Astrocyte of the hippocampus (primary cell): Measurements from ENCODE around the gene RBM20.

Experiments used
- DNase-seq: peaks from one replicate; pipeline ENCODE4 v3.0.0; 2011; ENCODE audit warnings: low read depth, low spot score

The RBM20 gene

GRCh38 chr10:110833234-110833940, 189.3 kb downstream of the RBM20 start:
- no peak for DNase-seq

GRCh38 chr10:110833941-110834628, 189.9 kb downstream of the RBM20 start:
- DNase-seq = no peak

GRCh38 chr10:110834629-110835301, 190.6 kb downstream of the RBM20 start:
- DNase-seq = no peak

GRCh38 chr10:110835841-110836240, 191.7 kb downstream of the RBM20 start:
- DNase-seq = no peak

- no peak for DNase-seq
These were observed 192.6 kb downstream of the RBM20 start for GRCh38 chr10:110836706-110837105.

- no peak for DNase-seq
These were observed 193.5 kb downstream of the RBM20 start for GRCh38 chr10:110837418-110838171.

GRCh38 chr10:110840225-110840922, 196.2 kb downstream of the RBM20 start:
- DNase-seq = no peak

GRCh38 chr10:110840923-110841428, 196.8 kb downstream of the RBM20 start:
- no peak for DNase-seq

- no peak for DNase-seq
These were observed 197.7 kb downstream of the RBM20 start for GRCh38 chr10:110841767-110842267.

- no peak for DNase-seq
These were observed 198.3 kb downstream of the RBM20 start for GRCh38 chr10:110842326-110842904.

GRCh38 chr10:110843031-110843430, 198.9 kb downstream of the RBM20 start:
- DNase-seq = no peak

GRCh38 chr10:110843796-110844616, 199.9 kb downstream of the RBM20 start:
- no peak for DNase-seq

GRCh38 chr10:110844617-110844881, 200.4 kb downstream of the RBM20 start:
- DNase-seq = no peak

GRCh38 chr10:110845192-110845755, 201.1 kb downstream of the RBM20 start:
- no peak for DNase-seq

GRCh38 chr10:110845756-110846620, 201.9 kb downstream of the RBM20 start:
- no peak for DNase-seq

GRCh38 chr10:110847374-110847773, 203.2 kb downstream of the RBM20 start:
- no peak for DNase-seq

GRCh38 chr10:110848106-110848505, 204.0 kb downstream of the RBM20 start:
- no peak for DNase-seq

- DNase-seq = no peak
These were observed 206.0 kb downstream of the RBM20 start for GRCh38 chr10:110850099-110850498.
